Measurements from ENCODE around the gene CLDN9. TPM values are rescaled to one million over a fixed set of nuclear protein-coding genes. Genes with fewer than 3 reads are reported as not detected.

Gene CLDN9
- total RNA-seq, 2 donors from 2014 or later: 0.91 TPM; not detected in 1

DNA sequence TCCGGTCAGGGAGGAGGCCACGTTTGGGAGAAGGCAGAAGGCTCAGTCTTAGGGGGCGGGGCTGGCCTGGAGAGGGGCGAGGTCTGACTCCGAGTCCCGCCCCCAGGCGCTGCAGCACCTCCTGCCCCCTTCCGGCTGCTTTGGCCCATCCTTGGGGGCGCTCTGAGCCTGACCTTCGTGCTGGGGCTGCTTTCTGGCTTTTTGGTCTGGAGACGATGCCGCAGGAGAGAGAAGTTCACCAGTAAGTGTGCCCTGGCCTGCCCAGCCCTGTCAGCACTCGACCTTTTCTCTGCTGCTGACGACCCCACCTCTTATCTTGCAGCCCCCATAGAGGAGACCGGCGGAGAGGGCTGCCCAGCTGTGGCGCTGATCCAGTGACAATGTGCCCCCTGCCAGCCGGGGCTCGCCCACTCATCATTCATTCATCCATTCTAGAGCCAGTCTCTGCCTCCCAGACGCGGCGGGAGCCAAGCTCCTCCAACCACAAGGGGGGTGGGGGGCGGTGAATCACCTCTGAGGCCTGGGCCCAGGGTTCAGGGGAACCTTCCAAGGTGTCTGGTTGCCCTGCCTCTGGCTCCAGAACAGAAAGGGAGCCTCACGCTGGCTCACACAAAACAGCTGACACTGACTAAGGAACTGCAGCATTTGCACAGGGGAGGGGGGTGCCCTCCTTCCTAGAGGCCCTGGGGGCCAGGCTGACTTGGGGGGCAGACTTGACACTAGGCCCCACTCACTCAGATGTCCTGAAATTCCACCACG is 8.9 kb downstream of the CLDN9 start:
- H3K4me1 ChIP-seq (replicated peaks): peaks cover 21% of the 10 kb centered on the region
- no peaks in the 10 kb centered on the region for H3K36me3 ChIP-seq
- H3K27me3 ChIP-seq (replicated peaks; ENCODE audit: insufficient read depth): no peaks in the 10 kb centered on the region
- TF ChIP-seq, protein P1, sequence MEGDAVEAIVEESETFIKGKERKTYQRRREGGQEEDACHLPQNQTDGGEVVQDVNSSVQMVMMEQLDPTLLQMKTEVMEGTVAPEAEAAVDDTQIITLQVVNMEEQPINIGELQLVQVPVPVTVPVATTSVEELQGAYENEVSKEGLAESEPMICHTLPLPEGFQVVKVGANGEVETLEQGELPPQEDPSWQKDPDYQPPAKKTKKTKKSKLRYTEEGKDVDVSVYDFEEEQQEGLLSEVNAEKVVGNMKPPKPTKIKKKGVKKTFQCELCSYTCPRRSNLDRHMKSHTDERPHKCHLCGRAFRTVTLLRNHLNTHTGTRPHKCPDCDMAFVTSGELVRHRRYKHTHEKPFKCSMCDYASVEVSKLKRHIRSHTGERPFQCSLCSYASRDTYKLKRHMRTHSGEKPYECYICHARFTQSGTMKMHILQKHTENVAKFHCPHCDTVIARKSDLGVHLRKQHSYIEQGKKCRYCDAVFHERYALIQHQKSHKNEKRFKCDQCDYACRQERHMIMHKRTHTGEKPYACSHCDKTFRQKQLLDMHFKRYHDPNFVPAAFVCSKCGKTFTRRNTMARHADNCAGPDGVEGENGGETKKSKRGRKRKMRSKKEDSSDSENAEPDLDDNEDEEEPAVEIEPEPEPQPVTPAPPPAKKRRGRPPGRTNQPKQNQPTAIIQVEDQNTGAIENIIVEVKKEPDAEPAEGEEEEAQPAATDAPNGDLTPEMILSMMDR (IDR thresholded peaks at IDR 0.05): peak in 3 of 4 experiments; percentile 20 to 42 (median 41)
- no peak for TF ChIP-seq POLR2A (IDR thresholded peaks at IDR 0.05)
- DNase-seq (ENCODE audit: low spot score): peak; percentile 57
- H3K27ac ChIP-seq: peak overlapping the region; percentile 89 to 94
- H3K4me3 ChIP-seq: peak overlapping the region; percentile 48 to 54
- WGBS: 7% methylated on average over 25 of the region's 25 CpGs
- intact Hi-C loops (cut with DNase I): no loop called here
- no peaks in the 10 kb centered on the region for H3K9me3 ChIP-seq

DNA sequence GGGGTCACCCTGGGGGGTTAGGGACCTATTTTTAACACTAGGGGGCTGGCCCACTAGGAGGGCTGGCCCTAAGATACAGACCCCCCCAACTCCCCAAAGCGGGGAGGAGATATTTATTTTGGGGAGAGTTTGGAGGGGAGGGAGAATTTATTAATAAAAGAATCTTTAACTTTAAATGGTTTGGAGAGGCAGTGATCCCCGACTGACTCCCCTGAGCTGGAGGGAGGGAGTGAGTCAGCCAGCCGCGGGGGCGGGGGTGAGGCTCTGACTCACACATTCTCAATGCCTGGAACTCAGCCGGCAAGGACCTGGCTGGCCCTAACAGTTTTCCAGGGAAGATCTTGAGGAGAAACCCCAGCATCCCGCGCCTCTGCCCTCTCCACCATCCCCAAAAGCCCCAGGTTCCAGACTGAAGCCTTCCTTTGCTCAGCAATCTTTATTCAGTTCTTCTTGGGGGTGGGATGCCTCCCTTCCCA is 9.5 kb downstream of the CLDN9 start:
- DNase-seq (ENCODE audit: low spot score): peak; percentile 86
- H3K27ac ChIP-seq: peak overlapping the region; percentile 89 to 94
- peaks cover 21% of the 10 kb centered on the region for H3K4me1 ChIP-seq (replicated peaks)
- no peaks in the 10 kb centered on the region for H3K36me3 ChIP-seq
- WGBS: 4% methylated on average over 8 of the region's 8 CpGs
- peak overlapping the region; percentile 48 to 54 for H3K4me3 ChIP-seq
- no peaks in the 10 kb centered on the region for H3K9me3 ChIP-seq
- H3K27me3 ChIP-seq (replicated peaks; ENCODE audit: insufficient read depth): no peaks in the 10 kb centered on the region
- intact Hi-C loops (cut with DNase I): no loop called here
- no peak for TF ChIP-seq POLR2A (IDR thresholded peaks at IDR 0.05)
- peak; percentile 82 for TF ChIP-seq POLR2AphosphoS5 (IDR thresholded peaks at IDR 0.05)
- TF ChIP-seq, protein P1 (IDR thresholded peaks at IDR 0.05): no peak

DNA sequence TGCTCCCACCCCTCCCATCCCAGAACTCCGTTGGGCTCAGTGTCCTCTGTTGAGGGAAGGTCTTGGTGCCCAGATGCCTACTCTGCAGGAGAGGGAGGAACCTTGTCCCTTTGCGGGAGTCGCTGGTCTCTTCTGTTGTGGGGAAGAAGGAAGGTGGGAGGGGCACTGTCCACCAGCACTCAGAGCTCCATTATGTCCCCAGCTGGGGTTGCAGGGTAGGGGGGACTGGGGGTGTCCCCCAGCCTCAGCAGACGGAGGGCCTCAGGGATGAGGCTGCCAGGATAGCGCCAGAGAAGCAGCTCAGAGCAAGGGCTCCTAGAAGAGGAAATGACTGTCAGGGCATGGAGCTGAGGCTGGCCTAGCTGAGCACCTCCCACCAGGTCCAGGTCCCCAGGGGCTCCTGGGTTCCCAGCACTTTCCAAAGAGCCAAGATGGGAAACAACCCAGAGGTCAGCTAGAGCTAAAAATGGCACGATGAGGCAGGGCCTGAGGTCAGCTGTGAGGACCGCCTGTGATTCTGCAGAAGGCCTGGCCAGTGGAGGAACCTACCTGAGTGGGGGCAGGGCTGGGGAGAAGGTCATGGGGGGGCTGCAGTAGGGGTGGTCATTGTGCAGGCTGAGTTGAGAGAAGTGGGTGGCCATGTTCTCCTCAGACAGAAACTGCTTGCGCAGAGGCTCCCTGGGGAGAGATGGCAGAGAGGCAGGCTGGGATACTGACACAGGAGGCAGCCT is 10.1 kb downstream of the CLDN9 start:
- intact Hi-C loops (cut with DNase I): no loop called here
- 36% methylated on average over 8 of the region's 8 CpGs for WGBS
- no peaks in the 10 kb centered on the region for H3K9me3 ChIP-seq
- H3K36me3 ChIP-seq: no peaks in the 10 kb centered on the region
- no peaks in the 10 kb centered on the region for H3K27me3 ChIP-seq (replicated peaks; ENCODE audit: insufficient read depth)
- peaks cover 22% of the 10 kb centered on the region for H3K4me1 ChIP-seq (replicated peaks)
- DNase-seq (ENCODE audit: low spot score): no peak
- H3K4me3 ChIP-seq: peak overlapping the region; percentile 38 to 63
- TF ChIP-seq POLR2A (IDR thresholded peaks at IDR 0.05) (no peak), POLR2AphosphoS5 (IDR thresholded peaks at IDR 0.05) (no peak)
- TF ChIP-seq, protein P1 (IDR thresholded peaks at IDR 0.05): no peak
- peak overlapping the region; percentile 89 to 94 for H3K27ac ChIP-seq

DNA sequence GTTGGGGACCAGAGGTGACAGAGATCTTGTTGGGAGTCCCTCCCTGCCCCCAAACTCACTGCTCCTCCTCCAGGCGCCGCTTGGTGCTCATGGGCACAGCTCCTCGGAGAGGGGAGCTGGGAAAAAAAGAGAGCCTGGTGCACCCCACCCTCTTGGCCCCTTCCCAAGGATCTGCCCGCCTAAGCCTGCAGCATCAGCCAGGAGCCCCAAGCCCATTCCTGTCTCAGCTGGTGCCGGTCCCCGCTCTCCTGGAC is 10.6 kb downstream of the CLDN9 start:
- Histone ChIP-seq H3K27me3 (replicated peaks; ENCODE audit: insufficient read depth) (no peaks in the 10 kb centered on the region), H3K36me3 (no peaks in the 10 kb centered on the region), H3K4me3 (peak overlapping the region; percentile 38 to 63), H3K9me3 (no peaks in the 10 kb centered on the region), H3K27ac (peak overlapping the region; percentile 89 to 94), H3K4me1 (replicated peaks) (peaks cover 27% of the 10 kb centered on the region)
- DNase-seq (ENCODE audit: low spot score): no peak
- intact Hi-C loops (cut with DNase I): no loop called here
- WGBS: 0% methylated on average over 6 of the region's 6 CpGs
- TF ChIP-seq POLR2A (IDR thresholded peaks at IDR 0.05) (no peak), POLR2AphosphoS5 (IDR thresholded peaks at IDR 0.05) (no peak)
- TF ChIP-seq, protein P1 (IDR thresholded peaks at IDR 0.05): no peak
